Progenitor cell of endocrine pancreas (in vitro differentiated cells): ENCODE data around the gene FOXP1. TPM values are rescaled to one million over a fixed set of nuclear protein-coding genes. Genes with fewer than 3 reads are reported as not detected.

Source experiments
- DNase-seq: peaks from one replicate; pipeline ENCODE4 v3.0.0; 2021; ENCODE audit warnings: low spot score; ENCODE audit not compliant: unreplicated experiment
- H3K27ac Mint-ChIP-seq: 2 replicates; pipeline ENCODE4 v1.8.0; 2021; ENCODE audit warnings: mild to moderate bottlenecking, moderate library complexity, mixed read lengths
- H3K27me3 Mint-ChIP-seq: 2 replicates; pipeline ENCODE4 v1.8.0; 2021; ENCODE audit warnings: mixed read lengths
- H3K36me3 Mint-ChIP-seq: 2 replicates; pipeline ENCODE4 v1.8.0; 2022; ENCODE audit warnings: mixed read lengths; ENCODE audit not compliant: insufficient read depth
- H3K4me1 Mint-ChIP-seq: 2 replicates; pipeline ENCODE4 v1.8.0; 2021; ENCODE audit warnings: low read depth, mixed read lengths
- H3K4me3 Mint-ChIP-seq: 2 replicates; pipeline ENCODE4 v1.8.0; 2021; ENCODE audit warnings: low read depth, mild to moderate bottlenecking, moderate library complexity, mixed read lengths
- H3K9me3 Mint-ChIP-seq: 2 replicates; pipeline ENCODE4 v1.8.0; 2021; ENCODE audit warnings: low read depth, mixed read lengths
- total RNA-seq: library from RNA; stranded (reverse); gene quantifications from 2 replicates; pipeline ENCODE4 v1.2.1, GENCODE V29; 2021
- TF ChIP-seq, protein P1 (sequence below): fragments of 200-600 bp; sonication (generic); IDR thresholded peaks from one replicate; pipeline ENCODE4 v1.5.0; 2021; ENCODE audit warnings: antibody characterized with exemption, mild to moderate bottlenecking; ENCODE audit not compliant: unreplicated experiment

The FOXP1 gene
- total RNA-seq, 1 donor from 2014 or later: 242 TPM

DNA sequence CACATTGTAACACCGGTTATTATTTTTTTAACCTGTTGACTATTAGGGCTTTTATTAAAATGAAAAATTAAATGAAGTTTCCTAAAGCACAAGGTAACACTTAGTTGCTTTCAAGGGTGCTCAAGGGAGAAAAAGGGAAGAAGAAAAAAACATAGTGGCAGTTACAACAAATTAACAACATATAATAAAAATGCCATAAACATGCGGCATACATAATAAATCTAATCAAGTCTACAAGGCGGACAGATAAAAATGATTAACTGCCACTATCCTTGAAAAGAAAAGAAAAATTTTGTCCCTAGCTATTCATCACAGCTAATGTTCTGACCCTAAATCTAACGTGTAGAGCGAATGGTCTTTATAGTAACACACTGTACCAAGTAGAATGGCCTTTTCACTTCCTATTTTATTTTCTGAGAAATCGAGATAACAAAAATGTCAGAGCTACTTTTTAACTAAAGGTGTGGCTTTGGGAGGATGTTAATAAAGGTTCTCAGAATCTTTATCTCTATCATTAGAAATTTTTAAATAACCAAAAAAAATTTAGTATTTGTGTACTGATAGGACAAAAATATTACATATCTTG is 194.9 kb downstream of the FOXP1 start:
- H3K4me1 Mint-ChIP-seq: peaks cover 28% of the 10 kb centered on the region
- H3K4me3 Mint-ChIP-seq: no peak overlapping the region
- H3K27ac Mint-ChIP-seq: no peak overlapping the region

DNA sequence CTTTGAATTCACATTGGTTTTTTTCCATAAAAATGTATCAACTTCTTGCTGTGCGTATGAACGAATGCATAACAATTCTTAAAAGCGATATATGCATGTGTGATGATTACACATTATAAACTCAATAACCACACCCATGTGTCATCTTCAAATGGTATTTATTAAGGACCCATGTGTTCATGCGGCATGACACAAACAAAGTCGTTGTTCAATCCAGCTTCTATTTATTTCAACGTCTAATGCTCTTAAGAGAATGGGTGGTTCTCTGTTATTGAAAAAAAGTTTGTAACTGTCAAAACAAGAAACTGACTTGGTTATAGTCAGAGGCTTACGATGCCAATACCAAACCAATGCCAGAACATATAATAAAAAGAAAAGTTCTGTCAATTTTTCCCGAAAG is 195.9 kb downstream of the FOXP1 start:
- no peak for DNase-seq
- TF ChIP-seq, protein P1, sequence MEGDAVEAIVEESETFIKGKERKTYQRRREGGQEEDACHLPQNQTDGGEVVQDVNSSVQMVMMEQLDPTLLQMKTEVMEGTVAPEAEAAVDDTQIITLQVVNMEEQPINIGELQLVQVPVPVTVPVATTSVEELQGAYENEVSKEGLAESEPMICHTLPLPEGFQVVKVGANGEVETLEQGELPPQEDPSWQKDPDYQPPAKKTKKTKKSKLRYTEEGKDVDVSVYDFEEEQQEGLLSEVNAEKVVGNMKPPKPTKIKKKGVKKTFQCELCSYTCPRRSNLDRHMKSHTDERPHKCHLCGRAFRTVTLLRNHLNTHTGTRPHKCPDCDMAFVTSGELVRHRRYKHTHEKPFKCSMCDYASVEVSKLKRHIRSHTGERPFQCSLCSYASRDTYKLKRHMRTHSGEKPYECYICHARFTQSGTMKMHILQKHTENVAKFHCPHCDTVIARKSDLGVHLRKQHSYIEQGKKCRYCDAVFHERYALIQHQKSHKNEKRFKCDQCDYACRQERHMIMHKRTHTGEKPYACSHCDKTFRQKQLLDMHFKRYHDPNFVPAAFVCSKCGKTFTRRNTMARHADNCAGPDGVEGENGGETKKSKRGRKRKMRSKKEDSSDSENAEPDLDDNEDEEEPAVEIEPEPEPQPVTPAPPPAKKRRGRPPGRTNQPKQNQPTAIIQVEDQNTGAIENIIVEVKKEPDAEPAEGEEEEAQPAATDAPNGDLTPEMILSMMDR: no peak
- Mint-ChIP-seq H3K36me3 (peaks cover 5% of the 10 kb centered on the region), H3K27me3 (no peaks in the 10 kb centered on the region), H3K4me3 (no peak overlapping the region), H3K4me1 (peaks cover 28% of the 10 kb centered on the region), H3K9me3 (no peaks in the 10 kb centered on the region), H3K27ac (no peak overlapping the region)

More for the DNA sequence above, 194.9 kb downstream of the FOXP1 start:
- H3K9me3 Mint-ChIP-seq: no peaks in the 10 kb centered on the region
- TF ChIP-seq, protein P1: no peak
- peaks cover 3% of the 10 kb centered on the region for H3K36me3 Mint-ChIP-seq
- no peak for DNase-seq
- H3K27me3 Mint-ChIP-seq: no peaks in the 10 kb centered on the region

DNA sequence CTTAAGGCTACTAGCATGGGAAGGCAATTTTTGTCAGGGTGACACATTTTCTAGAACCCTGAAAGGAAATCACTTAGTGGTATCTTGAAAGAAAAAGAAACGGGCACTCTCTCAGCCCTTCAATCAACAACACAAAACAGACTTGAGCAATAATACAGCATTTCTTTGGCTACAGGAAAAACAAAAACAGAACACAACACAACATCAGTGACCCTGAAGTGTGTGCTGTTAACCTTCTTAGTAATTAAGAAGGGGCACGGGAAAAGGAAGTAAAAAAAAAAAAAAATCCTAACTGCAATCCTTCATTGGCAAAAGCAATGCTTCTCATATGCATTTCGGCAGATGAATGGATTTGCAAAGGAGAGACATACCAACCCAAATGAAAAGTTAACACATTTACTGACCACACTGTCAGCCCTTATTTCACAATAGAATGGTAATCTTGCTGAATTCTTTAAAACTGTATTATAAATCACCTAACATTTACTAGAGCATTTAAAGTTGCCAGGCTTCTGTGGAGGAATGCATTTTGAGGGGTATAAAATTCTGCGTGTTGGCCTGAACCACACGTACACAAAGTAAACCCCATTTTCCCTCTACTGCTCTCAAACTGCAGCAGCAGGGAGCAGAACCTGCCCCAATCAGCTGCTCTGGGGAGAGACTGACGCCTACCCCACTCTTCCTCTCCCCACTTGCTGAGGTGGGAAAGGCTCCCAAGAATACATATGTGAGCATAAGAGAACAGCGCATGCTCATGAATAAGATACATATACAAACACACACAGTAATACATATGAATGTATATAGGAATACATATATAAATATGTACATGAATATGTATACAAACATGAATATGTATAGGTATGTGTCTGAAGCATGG is 198.5 kb downstream of the FOXP1 start:
- H3K27ac Mint-ChIP-seq: no peak overlapping the region
- H3K4me1 Mint-ChIP-seq: peaks cover 18% of the 10 kb centered on the region

DNA sequence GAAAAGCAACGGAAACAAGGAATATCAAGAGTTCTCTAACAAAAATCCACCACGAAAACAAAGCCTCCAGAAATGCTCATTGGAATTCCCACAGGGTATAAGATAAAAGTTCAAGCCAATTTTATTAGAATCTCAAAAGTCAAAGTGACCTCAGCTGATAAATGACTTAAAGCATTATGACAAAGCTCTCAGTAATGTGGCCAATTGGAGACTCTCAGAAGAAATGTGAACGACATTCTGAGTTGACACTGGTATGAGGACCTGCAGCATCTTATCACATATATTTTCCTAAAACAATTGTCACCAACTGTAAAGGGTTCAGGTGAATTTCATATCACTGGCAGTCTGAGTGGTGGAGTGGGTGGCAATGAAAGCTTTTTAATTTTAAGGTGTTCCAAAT is 199.1 kb downstream of the FOXP1 start:
- Mint-ChIP-seq H3K9me3 (no peaks in the 10 kb centered on the region), H3K36me3 (peaks cover 8% of the 10 kb centered on the region), H3K4me1 (peaks cover 19% of the 10 kb centered on the region), H3K27ac (no peak overlapping the region), H3K27me3 (no peaks in the 10 kb centered on the region), H3K4me3 (no peak overlapping the region)
- TF ChIP-seq, protein P1: no peak
- DNase-seq: no peak

More for the DNA sequence above, 198.5 kb downstream of the FOXP1 start:
- H3K9me3 Mint-ChIP-seq: no peaks in the 10 kb centered on the region
- no peak for DNase-seq
- peaks cover 8% of the 10 kb centered on the region for H3K36me3 Mint-ChIP-seq
- no peaks in the 10 kb centered on the region for H3K27me3 Mint-ChIP-seq
- TF ChIP-seq, protein P1: no peak
- H3K4me3 Mint-ChIP-seq: no peak overlapping the region

DNA sequence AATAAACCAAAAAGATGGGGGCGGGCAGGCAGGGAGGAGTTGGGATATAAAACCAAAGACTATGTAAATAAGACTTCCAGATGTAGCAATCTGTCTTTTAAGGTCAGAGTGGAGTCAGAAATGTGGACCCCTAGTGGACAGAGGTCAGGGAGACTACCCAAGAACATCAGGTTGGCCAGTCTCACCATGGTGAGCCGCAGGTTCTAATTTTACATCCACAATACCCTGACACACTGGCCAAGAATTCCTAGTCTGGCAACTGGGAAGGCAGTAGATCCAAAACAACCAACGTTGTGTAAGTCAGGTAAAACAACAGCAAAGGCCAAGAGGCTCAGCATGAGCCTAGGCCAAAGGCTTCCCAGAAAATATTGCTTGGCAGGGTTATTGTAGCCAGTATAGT is 203.4 kb downstream of the FOXP1 start:
- Mint-ChIP-seq H3K27ac (no peak overlapping the region), H3K4me1 (peaks cover 18% of the 10 kb centered on the region), H3K36me3 (peaks cover 7% of the 10 kb centered on the region)

More for the DNA sequence above, 203.4 kb downstream of the FOXP1 start:
- no peak overlapping the region for H3K4me3 Mint-ChIP-seq
- H3K27me3 Mint-ChIP-seq: no peaks in the 10 kb centered on the region
- no peaks in the 10 kb centered on the region for H3K9me3 Mint-ChIP-seq
- TF ChIP-seq, protein P1: peak; percentile 23
- DNase-seq: no peak
